C4-2B (cell line): ENCODE data around the gene METAP1D.
"Not testable (repeated sequence)": the region's sequence is repeated elsewhere in the genome, so short reads cannot be mapped to it uniquely, and the experiment has no call there.

ENCODE experiments used
- CTCF ChIP-seq: fragments of 450-650 bp; conservative IDR thresholded peaks from 2 replicates; pipeline ENCODE4 v1.5.1; 2017; ENCODE audit warnings: mild to moderate bottlenecking
- ZFX ChIP-seq: fragments of 450-650 bp; IDR thresholded peaks from 2 replicates; pipeline ENCODE4 v1.6.1; 2017

DNA sequence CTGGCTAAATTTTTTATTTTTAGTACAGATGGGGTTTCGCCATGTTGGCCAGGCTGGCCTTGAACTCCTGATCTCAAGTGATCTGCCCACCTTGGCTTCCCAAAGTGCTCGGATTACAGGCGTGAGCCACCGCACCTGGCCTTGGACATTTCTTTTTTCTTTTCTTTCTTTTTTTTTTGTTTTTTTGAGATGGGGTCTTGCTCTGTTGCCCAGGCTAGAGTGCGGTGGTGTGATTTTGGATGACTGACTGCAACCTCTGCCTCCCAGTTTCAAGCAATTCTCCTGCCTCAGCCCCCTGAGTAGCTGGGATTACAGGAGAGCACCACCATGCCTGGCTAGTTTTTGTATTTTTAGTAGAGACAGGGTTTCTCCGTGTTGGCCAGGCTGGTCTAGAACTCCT is 114.4 kb downstream of the METAP1D start:
- not testable (repeated sequence) for TF ChIP-seq ZFX, CTCF
